ENCODE results near the gene PTBP1. TPM values are rescaled to one million over a fixed set of nuclear protein-coding genes. Genes with fewer than 3 reads are reported as not detected.
A peak's percentile ranks its signal among the peaks of the same experiment; 100 is the strongest.

The PTBP1 gene
- total RNA-seq, 1 experiment from 2014 or later: 515 TPM

- Histone ChIP-seq H3K4me3 (ENCODE audit: low read depth in 2 of 2, low read length in 2 of 2) (no peak overlapping the region), H3K27me3 (ENCODE audit: control insufficient read depth, insufficient read depth, low read length) (no peaks in the 10 kb centered on the region), H3K36me3 (ENCODE audit: control insufficient read depth, insufficient read depth, low read length) (no peaks in the 10 kb centered on the region; the same call in 1 of the 2 replicates), H3K9me3 (ENCODE audit: control insufficient read depth, insufficient read depth, low read depth, low read length) (no peaks in the 10 kb centered on the region), H3K4me1 (ENCODE audit: control insufficient read depth, insufficient read depth, low read length) (no peaks in the 10 kb centered on the region), H3K27ac (ENCODE audit: low read length) (no peak overlapping the region)
- TF ChIP-seq, protein P1, sequence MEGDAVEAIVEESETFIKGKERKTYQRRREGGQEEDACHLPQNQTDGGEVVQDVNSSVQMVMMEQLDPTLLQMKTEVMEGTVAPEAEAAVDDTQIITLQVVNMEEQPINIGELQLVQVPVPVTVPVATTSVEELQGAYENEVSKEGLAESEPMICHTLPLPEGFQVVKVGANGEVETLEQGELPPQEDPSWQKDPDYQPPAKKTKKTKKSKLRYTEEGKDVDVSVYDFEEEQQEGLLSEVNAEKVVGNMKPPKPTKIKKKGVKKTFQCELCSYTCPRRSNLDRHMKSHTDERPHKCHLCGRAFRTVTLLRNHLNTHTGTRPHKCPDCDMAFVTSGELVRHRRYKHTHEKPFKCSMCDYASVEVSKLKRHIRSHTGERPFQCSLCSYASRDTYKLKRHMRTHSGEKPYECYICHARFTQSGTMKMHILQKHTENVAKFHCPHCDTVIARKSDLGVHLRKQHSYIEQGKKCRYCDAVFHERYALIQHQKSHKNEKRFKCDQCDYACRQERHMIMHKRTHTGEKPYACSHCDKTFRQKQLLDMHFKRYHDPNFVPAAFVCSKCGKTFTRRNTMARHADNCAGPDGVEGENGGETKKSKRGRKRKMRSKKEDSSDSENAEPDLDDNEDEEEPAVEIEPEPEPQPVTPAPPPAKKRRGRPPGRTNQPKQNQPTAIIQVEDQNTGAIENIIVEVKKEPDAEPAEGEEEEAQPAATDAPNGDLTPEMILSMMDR (IDR thresholded peaks at IDR 0.05): no peak
- no peak for TF ChIP-seq TCF7L2 (IDR thresholded peaks at IDR 0.05; ENCODE audit: low read depth, low read length)
- TF ChIP-seq, protein P2, sequence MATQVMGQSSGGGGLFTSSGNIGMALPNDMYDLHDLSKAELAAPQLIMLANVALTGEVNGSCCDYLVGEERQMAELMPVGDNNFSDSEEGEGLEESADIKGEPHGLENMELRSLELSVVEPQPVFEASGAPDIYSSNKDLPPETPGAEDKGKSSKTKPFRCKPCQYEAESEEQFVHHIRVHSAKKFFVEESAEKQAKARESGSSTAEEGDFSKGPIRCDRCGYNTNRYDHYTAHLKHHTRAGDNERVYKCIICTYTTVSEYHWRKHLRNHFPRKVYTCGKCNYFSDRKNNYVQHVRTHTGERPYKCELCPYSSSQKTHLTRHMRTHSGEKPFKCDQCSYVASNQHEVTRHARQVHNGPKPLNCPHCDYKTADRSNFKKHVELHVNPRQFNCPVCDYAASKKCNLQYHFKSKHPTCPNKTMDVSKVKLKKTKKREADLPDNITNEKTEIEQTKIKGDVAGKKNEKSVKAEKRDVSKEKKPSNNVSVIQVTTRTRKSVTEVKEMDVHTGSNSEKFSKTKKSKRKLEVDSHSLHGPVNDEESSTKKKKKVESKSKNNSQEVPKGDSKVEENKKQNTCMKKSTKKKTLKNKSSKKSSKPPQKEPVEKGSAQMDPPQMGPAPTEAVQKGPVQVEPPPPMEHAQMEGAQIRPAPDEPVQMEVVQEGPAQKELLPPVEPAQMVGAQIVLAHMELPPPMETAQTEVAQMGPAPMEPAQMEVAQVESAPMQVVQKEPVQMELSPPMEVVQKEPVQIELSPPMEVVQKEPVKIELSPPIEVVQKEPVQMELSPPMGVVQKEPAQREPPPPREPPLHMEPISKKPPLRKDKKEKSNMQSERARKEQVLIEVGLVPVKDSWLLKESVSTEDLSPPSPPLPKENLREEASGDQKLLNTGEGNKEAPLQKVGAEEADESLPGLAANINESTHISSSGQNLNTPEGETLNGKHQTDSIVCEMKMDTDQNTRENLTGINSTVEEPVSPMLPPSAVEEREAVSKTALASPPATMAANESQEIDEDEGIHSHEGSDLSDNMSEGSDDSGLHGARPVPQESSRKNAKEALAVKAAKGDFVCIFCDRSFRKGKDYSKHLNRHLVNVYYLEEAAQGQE (IDR thresholded peaks at IDR 0.05; ENCODE audit: insufficient read depth in 1 of 2, low read depth in 2 of 2, low read length in 1 of 2): no peak
- TF ChIP-seq SIN3A (IDR thresholded peaks at IDR 0.05; ENCODE audit: borderline replicate concordance, insufficient read depth, low read depth, low read length): no peak
- no peak for TF ChIP-seq POLR2AphosphoS5 (IDR thresholded peaks at IDR 0.05; ENCODE audit: low read depth, low read length)
- no TSS peak for BruUV-seq (replicated peaks)
- in situ Hi-C loops (cut with HindIII; ENCODE audit: low pct_unique_long_range_greater_than_20kb, low sequenced_read_pairs) (no loop called here), intact Hi-C loops (cut with micrococcal nuclease; ENCODE audit: unreplicated experiment) (no loop called here)
- ChIA-PET CTCF (no interaction called here), POLR2A (no interaction called here)
- DNase-seq (ENCODE audit: low read depth, low spot score) (no peak), ATAC-seq (peak; percentile 8; the same call in 1 of the 2 replicates)
Measured at GRCh38 chr19:815079-815774, 18.0 kb downstream of the PTBP1 start.

DNA sequence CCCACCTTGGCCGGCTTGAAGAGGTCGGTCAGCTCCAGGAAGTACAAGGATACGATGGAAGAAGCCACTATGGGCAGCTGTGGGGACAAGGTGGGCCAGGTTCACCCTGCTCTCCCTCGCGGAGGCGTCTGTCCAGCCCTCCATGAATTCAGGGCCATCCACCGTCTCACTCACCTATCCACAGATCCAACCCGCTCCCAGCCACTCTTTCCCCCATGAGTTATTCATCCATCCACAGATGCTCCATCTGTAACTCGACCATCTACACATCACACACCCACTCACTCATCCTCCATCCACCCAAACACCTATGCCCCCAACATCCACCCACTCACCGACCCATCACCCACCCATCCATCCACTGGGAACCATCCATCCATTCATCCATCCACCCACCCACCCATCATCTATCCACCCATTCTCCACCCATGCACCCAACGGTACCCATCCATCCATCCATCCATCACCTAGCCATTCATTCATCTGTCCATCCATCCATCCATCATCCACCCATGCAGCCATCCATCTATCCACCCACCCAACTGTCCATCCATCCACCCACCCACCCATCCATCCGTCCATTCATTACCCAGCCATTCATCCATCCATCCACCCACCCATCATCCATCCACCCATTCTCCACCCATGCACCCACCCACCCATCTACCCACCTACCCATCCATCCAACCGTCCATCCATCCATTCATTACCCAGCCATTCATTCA, 18.7 kb downstream of the PTBP1 start:
- ChIA-PET POLR2A (no interaction called here), CTCF (no interaction called here)
- in situ Hi-C loops (cut with HindIII; ENCODE audit: low pct_unique_long_range_greater_than_20kb, low sequenced_read_pairs): no loop called here
- Histone ChIP-seq H3K4me3 (ENCODE audit: low read depth in 2 of 2, low read length in 2 of 2) (no peak overlapping the region), H3K4me1 (ENCODE audit: control insufficient read depth, insufficient read depth, low read length) (no peaks in the 10 kb centered on the region), H3K27me3 (ENCODE audit: control insufficient read depth, insufficient read depth, low read length) (no peaks in the 10 kb centered on the region), H3K9me3 (ENCODE audit: control insufficient read depth, insufficient read depth, low read depth, low read length) (no peaks in the 10 kb centered on the region), H3K27ac (ENCODE audit: low read length) (no peak overlapping the region), H3K36me3 (ENCODE audit: control insufficient read depth, insufficient read depth, low read length) (no peaks in the 10 kb centered on the region; the same call in 1 of the 2 replicates)
- ATAC-seq (peak; percentile 3; the same call in 1 of the 2 replicates), DNase-seq (ENCODE audit: low read depth, low spot score) (no peak)
- BruUV-seq (replicated peaks): no TSS peak
- no peak for TF ChIP-seq SIN3A (IDR thresholded peaks at IDR 0.05; ENCODE audit: borderline replicate concordance, insufficient read depth, low read depth, low read length)
- no peak for TF ChIP-seq TCF7L2 (IDR thresholded peaks at IDR 0.05; ENCODE audit: low read depth, low read length)
- TF ChIP-seq POLR2AphosphoS5 (IDR thresholded peaks at IDR 0.05; ENCODE audit: low read depth, low read length): 0 out of 2 replicates have a peak, but pooled peaks have one; percentile 31
- intact Hi-C loops (cut with micrococcal nuclease; ENCODE audit: unreplicated experiment): no loop called here

All from Panc1 (cell line).